CD1c-positive myeloid dendritic cell (primary cell): Measurements from ENCODE around the gene SPACA1.

ENCODE experiments used
- DNase-seq: peaks from one replicate; pipeline ENCODE4 v3.0.0-alpha.2; 2016; ENCODE audit errors: extremely low spot score

The SPACA1 gene

GRCh38 chr6:88105741-88106340 is 58.2 kb downstream of the SPACA1 start:
- no peak for DNase-seq

GRCh38 chr6:88107241-88107640 is 59.6 kb downstream of the SPACA1 start:
- no peak for DNase-seq

DNA sequence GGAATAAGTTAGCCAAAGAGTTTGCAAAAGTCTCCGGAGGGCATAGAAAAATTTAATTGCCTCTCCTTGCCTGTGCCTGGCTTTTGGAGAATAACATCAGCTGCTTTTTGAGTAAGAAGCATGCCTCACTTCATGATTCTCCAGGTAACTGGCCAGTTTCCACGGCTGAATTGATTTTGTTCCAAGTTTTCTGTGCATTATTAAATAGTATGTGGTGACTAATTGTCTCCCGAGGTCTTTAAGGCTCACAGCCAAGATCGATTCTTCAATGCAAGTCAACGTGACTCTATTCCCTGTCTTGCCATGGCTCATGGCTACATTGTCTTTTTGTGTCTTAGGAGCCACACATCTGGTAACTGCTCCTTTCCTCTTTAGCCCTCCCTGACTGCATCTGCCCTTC is 64.3 kb downstream of the SPACA1 start:
- DNase-seq, result no peak

- DNase-seq, result no peak
These were observed 67.2 kb downstream of the SPACA1 start for GRCh38 chr6:88114838-88115237.

- no peak for DNase-seq
These were observed 67.7 kb downstream of the SPACA1 start for GRCh38 chr6:88115307-88115706.

GRCh38 chr6:88116276-88116675 is 68.6 kb downstream of the SPACA1 start:
- no peak for DNase-seq
